AG09309 (cell line): ENCODE data around the gene KLC1.

ENCODE experiments used
- DNase-seq: peaks from one replicate; pipeline ENCODE4 v3.0.0-alpha.2; 2010; ENCODE audit warnings: low read depth
- H3K4me3 ChIP-seq: 2 replicates; pipeline ENCODE4 v1.5.1; 2011; ENCODE audit warnings: mild to moderate bottlenecking, low read depth, low read length, moderate library complexity; ENCODE audit not compliant: control insufficient read depth
- TF ChIP-seq, protein P1 (sequence below): IDR thresholded peaks from 2 replicates; pipeline ENCODE4 v1.5.1; 2011; ENCODE audit warnings: mild to moderate bottlenecking, low read depth, low read length, inconsistent platforms; ENCODE audit not compliant: insufficient read depth, control insufficient read depth; ENCODE audit errors: missing control alignments

Gene KLC1

GRCh38 chr14:103705504-103706284 is 76.7 kb downstream of the KLC1 start:
- DNase-seq = no peak
- TF ChIP-seq, protein P1, sequence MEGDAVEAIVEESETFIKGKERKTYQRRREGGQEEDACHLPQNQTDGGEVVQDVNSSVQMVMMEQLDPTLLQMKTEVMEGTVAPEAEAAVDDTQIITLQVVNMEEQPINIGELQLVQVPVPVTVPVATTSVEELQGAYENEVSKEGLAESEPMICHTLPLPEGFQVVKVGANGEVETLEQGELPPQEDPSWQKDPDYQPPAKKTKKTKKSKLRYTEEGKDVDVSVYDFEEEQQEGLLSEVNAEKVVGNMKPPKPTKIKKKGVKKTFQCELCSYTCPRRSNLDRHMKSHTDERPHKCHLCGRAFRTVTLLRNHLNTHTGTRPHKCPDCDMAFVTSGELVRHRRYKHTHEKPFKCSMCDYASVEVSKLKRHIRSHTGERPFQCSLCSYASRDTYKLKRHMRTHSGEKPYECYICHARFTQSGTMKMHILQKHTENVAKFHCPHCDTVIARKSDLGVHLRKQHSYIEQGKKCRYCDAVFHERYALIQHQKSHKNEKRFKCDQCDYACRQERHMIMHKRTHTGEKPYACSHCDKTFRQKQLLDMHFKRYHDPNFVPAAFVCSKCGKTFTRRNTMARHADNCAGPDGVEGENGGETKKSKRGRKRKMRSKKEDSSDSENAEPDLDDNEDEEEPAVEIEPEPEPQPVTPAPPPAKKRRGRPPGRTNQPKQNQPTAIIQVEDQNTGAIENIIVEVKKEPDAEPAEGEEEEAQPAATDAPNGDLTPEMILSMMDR = no peak

GRCh38 chr14:103706551-103707328 is 77.7 kb downstream of the KLC1 start:
- no peak overlapping the region for H3K4me3 ChIP-seq
- TF ChIP-seq, protein P1 = no peak
- DNase-seq = no peak

More at GRCh38 chr14:103705504-103706284, 76.7 kb downstream of the KLC1 start:
- no peak overlapping the region for H3K4me3 ChIP-seq

- no peak for DNase-seq
- H3K4me3 ChIP-seq = no peak overlapping the region
- TF ChIP-seq, protein P1 = no peak
Observed at GRCh38 chr14:103707329-103708263, 78.6 kb downstream of the KLC1 start.

GRCh38 chr14:103708750-103709187 is 79.8 kb downstream of the KLC1 start:
- H3K4me3 ChIP-seq = no peak overlapping the region
- TF ChIP-seq, protein P1 = no peak
- DNase-seq = no peak

DNA sequence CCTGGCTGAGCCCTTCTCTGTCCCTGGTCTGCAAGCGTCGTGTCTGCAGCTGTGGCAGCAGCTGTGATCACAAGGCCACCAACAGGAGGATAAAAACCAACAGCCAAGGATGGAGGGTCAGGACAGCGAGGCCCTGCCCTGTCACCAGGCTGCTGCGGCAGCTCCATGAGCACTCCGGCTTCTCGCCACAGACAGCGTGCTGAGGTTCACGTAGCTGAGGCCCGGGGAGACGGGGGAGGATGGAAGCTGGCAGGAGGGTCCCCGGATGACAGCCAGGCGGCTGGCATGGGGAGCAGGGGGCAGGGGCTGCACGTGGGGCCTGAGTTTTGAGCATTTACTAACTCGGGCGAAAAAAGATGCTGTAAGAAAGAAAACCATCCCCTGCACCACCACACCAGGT is 80.8 kb downstream of the KLC1 start:
- H3K4me3 ChIP-seq = no peak overlapping the region
- no peak for DNase-seq
- TF ChIP-seq, protein P1 = no peak
